ENCODE measurements around the gene MGAT4B.

Gene MGAT4B

DNA sequence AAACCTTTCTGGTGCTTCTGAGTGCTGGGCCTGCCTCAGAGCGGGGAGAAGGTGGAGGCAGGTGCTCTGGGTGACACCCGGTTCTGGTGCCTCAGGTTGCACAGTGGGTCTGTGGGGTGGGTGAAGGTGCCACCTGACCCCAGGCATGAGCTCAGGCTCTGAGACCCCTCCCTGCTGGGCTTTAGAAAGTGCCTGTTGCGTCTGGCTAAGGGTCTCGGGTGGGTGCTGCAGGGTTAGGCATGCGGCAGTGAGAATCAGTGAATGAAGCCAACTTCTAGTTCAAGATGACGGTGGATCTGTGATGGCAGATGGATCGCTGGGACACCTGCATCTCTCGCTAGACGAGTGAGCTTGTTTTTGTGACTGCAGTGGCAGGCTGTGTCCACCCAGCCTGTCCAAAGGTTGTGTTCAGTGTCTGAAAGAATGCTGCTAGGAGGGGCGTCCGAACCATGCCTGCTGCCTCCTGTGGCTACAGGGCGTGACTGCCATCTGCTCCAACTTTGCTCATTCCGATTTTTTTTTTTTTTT is 19.1 kb upstream of the MGAT4B start:
- DNase-seq = peak; percentile 16

DNA sequence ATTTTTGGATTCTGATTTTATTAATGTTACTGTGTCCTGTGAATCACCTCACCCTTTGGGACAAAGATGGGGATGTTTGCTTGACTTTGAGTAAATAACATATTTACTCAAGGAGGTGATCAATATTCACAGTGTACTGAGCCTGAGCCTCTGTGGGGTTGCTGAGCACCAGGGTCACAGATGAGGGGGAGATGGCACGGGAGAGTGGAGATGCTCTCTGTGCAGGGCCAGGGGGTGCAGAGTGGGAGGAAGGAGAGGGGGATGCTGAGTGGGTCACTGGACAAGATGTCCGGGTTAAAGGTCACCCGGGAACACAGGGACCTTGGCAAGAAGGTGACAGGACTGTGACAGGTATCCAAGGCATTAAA is 18.1 kb upstream of the MGAT4B start:
- DNase-seq = no peak

DNA sequence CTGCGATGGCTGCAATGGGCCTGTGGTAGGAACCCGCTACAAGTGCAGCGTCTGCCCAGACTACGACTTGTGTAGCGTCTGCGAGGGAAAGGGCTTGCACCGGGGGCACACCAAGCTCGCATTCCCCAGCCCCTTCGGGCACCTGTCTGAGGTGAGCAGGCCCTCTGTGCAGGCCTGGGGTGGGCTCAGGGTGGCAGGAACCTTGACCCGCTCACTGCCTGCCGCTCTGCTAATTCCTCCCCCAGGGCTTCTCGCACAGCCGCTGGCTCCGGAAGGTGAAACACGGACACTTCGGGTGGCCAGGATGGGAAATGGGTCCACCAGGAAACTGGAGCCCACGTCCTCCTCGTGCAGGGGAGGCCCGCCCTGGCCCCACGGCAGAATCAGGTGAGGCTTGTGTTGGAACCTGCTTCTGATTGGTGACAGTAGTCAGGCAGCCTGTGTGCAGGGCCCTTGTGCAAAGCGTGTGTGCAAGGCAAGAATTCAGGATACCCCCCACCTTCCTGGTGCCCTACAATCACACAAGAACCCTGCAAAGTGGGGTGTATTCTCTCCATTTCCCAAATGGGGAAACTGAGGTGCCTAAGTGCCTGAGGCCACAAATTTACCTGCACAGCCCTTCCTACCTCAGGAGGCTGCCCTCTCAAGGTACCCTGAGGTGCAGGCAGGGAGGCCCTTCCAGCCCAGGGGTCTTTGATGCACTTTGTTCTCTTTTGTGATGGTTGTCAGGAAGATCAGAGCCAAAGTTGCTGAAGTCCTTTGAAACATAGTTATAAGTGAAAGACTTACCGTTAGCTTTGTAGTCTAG is 17.5 kb upstream of the MGAT4B start:
- no peak for DNase-seq

DNA sequence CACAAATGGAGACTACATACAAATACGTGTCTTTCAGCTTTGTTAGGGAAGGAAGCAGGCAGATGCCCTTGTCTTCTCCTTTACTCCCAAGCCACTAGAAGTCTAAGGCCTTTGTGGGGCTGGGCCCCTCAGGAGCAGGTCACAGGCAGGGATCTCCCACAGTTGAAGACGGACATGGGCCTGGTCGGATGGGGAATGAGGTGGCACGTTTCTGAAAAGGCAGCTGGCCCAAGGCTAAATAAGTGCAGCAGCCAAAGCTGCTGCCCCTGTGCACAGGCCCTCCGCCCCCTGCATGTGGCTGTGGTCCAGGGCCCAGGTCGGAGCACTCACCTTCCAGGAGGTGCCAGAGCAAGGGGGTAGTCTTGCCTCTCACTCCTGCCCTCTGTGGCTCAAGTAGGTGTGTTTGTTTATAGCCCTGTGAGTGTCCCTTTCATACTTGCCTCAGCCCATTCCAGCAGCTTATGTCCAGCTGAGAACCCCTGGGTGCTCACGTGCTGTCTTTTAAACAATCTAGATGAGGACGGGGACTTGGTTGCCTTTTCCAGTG is 15.9 kb upstream of the MGAT4B start:
- no peak for DNase-seq

DNA sequence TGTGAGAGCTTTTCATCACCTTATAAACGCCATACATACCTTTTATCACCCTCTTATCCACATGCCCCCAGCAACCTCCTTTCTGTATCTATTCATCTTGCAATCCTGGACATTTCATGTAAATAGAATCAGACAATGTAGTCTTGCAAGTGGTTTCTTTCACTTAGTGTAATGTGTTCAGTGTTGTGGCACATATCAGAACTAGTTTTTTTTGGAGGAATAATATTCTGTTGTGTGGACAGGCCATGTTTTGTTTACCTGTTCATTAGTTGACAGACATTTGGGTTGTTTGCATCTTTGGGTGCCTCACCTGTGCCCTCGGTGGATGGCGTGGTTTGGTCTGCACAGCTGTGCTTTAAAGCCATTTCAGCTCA is 15.4 kb upstream of the MGAT4B start:
- no peak for DNase-seq

DNA sequence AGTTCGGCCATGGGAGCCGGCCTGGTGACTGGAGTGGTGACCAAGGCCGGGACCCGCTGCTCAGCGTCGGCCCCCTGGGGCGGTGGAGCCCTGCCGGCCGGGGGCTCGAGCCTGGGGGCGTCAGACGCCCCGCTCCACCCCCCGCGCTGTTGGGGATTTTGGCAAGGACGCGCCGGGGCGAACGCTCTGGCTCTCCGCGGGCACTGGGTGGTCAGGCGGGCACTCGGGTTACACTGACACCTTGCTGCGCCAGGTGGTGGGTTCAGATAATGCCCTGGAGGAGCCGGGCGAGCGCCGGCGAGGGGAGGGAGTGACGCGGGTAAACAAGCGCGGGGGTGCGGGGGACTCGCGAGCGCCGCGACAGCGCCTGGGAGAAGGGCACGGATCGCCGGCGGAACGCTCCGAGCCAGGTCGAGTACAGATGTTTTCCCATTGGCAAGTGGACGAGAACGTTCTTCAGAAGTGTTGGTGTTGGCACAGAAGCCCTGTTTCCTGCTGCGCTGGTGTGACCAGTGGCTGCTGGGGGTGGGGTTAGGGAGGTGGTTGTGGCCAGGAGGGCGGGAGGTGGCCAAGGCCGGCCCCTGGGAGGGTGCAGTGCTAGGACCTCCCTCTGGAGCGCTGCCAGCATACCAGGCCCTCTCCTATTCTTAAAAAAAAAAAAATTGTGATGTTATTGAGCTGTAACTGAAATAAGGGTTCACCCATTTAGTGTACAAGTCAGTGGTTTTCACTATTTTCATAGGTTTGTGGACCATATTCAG is 14.8 kb upstream of the MGAT4B start:
- peak; percentile 38 for DNase-seq

DNA sequence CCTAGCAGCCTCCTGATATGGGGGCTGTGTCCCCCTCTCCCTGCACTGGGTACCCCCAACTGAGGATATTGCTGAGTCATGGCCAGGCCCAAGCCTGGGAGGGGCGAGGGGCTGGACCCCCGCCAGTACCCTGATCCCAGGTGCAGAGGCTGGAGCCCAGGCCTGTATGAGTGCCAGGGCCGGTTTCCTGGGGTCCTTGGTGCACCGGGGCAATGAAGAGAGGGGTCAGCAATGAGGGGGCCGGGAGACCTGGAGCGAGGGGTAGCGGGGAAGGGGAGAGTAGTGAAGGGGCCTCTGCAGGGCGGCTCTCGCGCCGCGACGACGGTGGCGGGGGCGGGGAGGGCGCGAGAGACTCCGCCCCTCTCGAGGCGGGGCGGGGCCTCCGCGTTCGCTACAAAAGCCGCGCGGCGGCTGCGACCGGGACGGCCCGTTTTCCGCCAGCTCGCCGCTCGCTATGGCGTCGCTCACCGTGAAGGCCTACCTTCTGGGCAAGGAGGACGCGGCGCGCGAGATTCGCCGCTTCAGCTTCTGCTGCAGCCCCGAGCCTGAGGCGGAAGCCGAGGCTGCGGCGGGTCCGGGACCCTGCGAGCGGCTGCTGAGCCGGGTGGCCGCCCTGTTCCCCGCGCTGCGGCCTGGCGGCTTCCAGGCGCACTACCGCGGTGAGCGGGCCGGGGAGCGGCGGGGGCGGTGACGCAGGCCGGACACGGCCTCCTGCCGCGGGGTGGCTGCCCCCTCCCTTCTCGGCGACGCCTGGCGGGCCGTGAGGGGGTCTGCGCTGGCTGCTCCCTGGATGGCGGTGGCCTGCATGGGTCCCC is 14.0 kb upstream of the MGAT4B start, which contains the start of gene SQSTM1:
Gene SQSTM1 (plus strand): TSS at position 423 of the 815 bp plus-strand sequence. CDS start 32 bp downstream, at position 455.
- peak; percentile 16 for DNase-seq

DNA sequence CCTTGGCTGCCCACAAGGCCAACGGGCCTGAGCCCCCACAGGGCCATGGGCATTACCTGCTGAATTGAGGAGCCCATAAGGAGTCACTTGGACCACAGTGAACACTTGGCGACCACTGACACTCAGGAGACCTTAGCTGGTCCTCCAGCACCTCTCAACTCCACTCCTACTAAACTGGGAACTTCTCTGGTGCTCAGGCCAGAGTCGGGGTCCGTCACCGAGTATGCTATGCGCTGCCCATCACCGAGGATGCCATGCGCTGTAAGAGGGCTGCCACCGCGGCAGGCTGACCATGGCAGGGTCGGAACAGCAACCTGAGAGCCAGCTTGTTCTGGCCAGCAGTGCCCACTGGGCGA is 13.4 kb upstream of the MGAT4B start:
- DNase-seq = no peak

DNA sequence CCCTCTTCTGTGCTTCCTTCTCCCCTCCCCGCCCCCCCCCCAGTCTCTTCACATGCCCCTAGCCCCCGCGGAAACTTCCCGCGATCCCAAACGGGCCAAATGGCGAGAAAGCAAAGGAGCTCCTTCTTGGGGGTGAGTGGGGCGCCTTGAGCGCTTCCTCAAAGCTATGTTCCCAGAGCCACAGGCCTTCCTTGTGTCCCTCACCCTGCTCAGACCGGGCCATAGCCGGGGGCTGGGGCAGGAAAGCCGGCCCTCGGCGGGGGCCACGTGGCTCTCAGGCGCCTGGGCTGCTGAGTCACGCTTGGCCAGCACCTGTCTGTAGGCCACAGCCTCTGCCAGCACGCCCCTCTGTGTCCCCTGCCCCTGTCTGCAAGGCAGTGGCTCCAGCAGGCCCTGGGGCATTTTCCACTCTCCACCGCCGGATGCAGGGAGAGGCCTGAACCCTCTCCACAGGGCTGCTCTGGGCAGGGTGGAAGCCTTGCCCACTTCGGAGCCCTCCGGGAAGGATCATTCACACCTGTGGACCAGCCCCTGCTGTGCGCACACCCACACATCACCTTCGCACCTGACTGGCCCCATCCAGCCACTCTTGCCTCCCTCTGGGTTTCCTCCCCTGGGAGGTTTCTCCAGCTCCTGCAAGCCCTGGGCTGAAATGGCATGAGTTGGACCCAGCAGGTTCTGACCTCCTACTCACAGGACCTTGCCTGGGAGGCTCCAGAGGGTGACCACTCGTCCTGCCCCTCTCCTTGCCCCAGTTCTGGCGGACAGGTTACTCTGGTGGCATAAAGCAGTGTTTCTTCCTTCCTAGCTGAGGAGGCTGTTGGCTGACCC is 12.8 kb upstream of the MGAT4B start:
- DNase-seq = no peak

DNA sequence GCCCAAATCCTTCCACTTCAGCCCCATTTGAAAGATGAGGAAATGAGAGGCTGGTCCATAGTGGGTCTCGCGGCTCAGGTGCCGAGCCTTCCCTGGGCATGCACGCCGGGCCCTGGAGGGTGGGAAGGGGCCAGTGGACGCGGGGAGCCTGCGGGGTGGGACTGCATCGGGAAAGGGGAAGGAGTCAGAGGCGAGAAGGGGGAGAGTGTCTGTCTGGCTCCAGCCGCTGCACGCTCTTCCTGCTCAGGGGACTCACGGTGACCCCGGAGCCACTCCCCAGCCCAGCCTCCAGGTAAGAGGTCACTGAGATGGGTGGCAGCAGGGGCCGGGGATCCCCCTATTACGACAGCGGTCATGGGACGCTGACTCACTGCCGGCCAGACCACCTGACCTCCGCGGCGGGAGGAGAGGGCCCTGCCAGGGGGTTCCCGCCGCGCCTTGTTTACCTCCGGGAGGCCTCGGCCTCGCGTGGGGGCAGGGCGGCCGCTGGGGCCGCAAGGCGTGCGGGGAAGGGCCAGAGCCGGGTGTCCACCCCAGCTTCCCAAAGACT is 12.2 kb upstream of the MGAT4B start:
- no peak for DNase-seq

DNA sequence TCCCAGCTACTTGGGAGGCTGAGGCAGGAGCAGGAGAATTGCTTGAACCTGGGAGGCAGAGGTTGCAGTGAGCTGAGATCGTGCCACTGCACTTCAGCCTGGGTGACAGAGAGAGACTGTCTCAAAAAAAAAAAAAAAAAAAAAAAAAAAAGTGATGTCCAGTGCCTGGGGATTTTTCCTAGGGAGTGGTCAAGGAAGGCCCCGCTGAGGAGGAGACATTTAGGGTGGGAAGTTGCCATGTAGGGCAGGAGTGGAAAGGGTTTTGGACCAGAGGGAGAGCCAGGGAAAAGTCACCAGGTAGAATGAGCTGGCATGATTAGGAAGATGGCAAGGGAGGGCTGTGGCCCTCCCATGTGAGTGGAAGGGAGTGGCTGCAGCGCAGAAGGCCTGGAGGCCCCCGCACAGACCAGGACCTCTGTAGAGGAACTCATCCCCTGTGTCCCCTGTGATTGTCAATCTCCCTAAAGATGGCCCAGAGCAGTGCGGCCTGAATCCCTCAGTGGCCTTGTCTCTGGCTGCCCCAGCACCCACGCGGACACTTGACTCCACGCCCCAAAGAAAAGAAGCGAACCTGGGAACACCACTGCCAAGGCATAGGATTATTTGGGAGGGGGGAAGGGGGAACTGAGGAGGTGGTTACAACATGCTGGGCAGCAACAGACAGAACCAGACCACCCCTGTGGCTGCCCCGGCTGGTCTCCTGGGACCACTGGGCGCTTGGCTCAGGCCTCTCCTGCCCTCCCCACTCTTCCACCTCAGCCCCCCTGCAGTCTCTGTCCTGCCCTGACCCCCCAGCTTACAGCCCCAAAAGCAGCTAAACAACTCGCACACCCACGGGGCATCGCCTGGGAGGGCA is 11.5 kb upstream of the MGAT4B start:
- DNase-seq = no peak

DNA sequence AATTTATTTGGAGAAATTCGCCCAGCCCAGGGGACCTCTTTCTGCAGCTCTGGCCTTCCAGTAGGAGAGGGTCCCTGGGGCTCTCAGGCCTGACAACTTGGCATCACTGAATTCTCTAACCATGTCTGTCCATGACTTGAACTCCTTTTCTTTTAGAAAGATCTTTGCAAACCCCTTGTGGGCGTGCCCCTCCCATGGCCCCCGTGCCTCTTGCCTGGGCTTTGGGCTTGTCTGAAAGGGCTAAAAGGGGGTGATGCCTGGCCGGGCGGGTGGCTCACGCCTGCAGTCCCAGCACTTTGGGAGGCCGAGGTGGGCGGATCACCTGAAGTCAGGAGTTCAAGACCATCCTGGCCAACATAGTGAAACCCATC is 10.8 kb upstream of the MGAT4B start:
- DNase-seq = no peak

DNA sequence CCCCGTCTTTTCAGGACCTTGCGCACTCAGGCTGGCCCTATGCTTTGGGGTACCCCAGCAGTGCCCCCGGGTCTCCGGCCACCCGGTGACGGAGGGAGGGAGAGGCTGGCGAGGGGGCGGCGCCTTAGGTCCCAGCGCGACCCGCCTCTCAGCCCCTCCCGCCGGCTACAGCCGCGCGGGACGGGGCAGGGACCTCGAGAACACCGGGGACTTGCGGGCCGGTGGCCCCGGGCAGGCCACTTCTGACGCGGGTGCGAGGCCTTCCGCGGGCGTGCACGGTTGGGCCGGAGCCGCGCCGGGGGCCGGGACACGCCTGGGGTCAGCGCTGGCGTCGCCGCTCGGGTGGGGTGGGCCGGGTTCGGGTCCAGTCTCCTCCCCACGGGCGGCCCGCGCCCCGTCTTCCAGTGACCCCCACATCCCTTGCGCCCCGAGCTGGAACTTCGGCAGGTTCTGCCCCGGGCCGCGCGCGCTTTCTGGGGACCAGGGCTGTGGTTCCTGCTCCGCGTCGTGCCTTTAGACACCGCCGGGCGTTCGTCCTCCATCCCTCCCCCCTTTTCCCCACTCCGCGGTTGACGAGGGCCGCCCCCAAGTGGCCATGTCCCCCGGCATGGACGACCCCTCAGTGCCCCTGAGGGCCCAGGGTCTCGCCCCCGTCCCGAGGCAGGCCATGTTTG is 10.3 kb upstream of the MGAT4B start:
- DNase-seq = no peak

DNA sequence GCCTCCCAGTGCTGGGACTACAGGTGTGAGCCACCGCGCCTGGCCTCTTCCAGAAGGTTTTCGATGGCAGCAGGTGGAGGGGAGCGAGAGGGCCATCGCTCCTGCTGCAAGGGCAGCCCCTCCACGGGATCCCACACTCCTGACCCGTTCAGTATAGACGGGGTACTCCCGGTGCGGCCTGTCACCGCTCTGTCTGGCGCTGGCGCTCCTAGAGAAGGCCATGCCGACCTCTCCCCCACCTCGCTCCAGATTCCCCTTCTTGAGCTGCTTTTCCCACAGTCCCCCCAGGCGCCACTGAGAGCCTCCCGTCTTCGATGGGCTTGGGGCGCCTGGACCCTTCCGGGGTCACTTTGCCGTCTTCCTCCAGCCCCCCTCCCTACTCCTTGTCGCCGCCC is 9.7 kb upstream of the MGAT4B start:
- no peak for DNase-seq

DNA sequence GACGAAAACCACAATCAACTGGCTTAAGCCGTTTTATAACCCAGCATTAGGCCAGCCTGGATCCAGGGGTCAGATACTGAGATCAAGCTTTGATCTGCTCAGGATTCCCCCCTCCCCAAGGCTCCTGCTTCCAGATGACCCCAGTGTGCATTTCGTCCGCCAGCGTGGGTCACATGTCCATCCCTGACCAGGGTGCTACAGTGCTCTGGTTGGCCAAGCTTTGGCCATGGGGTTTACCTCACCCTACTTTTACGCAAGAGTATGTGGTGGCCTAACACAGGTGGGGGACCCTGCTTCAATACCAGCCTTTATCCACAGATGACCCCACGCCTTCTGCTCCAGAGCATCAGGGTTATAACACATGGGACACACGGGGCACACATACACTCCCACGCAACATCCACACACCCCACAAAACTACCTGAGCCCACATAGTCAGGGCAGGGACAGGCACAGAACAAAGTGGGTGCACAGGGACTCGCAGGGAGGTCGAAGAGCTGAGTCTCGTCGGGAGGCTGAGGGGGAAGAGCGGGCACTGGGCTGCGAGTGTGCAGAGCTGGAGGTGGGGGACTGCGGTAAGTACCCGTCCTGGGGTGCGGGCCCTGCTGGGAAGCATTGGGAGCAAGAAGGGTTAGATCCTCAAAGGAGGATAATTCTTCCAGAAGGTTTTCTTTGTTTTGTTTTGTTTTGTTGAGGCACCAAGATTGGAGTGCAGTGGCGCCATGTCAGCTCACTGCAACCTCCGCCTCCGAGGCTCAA is 9.0 kb upstream of the MGAT4B start:
- no peak for DNase-seq

DNA sequence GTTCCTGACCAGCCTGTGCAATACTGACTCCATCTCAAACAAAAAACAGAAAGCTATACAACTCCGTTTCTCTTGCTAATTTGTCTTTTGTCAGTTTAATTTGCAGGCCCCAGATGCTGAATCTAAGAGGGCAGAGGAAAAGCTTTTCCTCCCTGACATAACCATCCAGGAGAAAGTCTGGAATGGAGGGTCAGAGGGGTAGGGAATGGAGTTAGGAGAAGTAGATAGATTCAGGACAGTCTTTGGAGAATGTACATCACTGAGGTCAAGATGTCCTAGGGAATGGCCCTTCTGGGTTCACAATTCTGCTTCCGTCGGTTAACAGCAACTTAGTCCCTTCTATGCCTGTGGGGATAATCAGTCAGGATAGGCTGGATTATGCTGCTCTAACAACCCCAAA is 7.4 kb upstream of the MGAT4B start:
- DNase-seq = no peak

DNA sequence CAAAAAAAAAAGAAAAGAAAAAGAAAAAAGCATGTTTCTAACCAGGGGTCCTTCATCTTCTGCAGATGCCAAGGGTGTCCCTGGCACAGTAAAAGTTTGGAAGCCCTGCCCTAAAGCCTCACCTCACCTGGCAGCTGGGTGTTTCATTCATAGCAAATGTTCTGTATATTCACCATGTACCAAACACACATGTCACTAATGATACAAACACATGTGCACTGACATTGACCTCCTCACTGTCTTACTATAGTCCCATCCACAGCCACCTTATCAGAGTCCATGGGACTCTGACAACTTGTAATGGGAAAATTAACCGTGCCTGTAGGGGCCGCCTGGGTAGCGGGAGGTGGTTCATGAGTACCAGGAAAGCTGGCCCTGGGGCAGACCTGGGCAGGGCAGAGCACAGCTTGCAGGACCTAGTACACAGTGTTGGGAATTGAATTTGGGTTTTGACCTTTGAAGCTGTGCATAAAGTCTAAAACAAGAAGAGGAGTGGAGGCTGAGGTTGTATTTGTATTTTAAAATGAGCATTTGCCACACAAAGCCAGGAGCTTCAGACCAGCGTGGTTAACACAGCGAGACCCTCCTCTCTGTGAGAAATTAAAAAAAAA is 6.4 kb upstream of the MGAT4B start:
- no peak for DNase-seq

DNA sequence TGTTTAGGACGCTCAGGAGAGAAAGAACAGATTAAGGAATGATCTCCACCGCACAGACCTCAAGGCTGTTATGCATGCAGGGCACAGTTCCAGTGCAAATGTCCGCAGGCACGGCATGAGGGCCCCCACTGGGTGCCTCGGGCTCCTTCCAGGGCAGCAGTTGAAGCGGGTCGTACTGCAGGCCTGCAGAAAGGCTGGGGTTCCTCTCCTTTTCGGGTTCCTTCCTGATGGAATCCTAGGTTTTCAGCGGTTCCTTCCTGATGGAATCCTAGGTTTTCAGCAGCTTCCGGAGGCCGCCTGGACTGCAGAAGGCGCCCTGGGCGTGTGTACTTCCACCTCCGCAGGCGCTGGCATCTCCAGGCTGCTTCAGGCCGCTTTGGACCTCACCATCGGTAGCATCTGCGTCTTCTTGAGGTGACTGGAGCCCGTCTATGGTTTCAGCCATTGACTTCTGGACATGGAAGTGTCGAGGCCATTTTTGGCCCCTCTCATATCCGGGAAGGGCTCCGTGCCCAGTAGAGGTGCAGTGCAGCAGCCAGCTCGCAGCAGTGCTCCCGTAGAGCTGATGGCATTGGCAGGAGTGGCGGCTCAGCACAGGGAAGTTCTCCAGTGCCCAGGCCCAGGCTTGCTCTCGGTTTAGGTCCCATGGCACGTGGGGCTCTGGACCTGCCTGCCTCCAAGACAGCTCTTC is 5.6 kb upstream of the MGAT4B start:
- DNase-seq = no peak
